NCI-H82 treated with DMSO at 0.1 percent for 48 hours (cell line): ENCODE results near the gene SHISA5.
"Not testable (repeated sequence)": the region's sequence is repeated elsewhere in the genome, so short reads cannot be mapped to it uniquely, and the experiment has no call there.

Experiments used
- DNase-seq: peaks from one replicate; lab custom pipeline; 2025; ENCODE audit not compliant: unreplicated experiment; lab: John Stamatoyannopoulos, UW

SHISA5 gene

DNA sequence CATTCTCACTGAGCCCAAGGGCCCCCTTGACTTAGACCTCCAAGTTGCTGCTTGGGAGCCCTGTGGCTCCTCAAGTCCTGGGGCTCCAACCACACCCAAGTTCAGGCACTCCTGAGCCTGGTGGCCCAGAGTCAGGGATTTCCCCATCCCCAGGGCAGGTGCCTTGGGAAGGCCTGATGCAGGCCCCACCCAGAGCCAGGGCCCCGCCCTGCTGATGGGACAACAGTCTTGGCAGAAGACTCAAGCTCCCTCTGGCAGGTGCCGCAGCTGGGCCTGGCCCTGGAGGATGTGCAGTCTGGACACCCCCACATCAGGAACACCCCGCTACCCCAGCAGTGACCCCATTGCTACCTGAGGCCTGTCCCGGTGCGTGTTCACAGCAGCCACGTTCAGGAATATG, 17.7 kb upstream of the SHISA5 start:
- no peak for DNase-seq

DNA sequence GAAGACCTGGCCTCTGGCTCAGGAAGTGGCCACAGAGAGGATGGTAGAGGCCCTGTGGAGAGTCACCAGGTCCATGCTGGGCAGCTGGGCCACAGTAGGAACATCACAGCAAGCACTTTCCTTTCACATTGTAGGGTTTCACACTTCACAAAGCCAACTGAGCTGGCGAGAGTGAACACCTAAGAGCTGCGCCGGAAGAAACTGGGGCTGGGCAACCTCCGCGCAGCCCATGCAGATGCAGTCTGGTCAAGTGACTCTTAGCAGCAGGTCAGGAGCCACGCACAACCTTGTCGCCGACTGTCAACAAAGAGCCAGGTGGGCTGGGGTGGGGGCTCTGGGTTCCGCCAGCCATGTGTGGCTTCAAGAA, 15.3 kb upstream of the SHISA5 start:
- no peak for DNase-seq

DNA sequence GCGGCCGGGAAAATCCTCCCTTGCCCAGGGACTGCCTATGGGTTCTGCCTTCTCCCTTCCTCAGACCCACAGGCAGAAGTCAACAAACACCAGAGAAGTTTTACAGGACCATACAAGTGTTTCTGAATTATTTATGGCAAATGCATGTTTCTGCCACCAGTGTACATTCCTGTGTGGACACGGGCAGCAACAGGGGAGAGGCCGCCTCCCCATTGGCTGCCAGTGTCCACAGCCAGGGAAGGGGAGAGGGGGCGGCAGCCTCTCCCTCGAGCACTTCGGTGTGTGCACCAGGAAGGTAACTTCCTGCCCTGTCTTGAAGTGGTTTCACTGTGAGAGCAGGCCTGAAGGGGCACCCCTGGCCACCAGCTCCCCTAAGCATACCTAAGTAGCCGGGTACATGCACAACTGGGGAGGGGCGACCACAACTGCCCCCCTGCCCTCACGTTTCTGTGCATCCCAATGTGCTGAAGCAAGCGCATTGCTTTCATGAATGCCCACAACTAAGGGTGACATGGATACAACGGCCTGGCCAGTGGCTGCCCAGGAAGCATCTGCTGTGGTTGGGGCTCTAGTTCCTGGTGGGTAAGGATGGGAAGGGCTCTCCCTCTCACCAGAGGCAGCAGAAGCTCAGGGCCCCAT, 14.8 kb upstream of the SHISA5 start:
- DNase-seq = no peak

DNA sequence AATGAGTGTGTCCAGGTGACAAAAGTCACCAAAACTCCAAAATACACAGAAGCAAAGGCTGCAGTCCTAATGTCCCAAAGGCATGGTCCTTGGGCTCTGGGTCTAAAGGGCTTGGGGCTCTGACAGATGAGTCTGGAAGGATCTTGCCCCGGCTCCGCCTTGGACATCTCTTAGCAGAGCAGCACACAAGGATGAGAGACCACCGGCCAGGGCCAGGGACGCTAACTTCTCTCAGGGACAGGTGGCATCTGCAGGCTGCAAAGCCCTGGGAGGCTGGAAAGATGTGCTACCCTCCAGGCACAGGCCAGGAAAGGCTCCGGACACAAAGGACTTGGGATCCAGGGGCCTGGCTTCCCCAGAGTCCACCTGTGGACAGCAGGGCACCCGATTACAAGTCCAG, 14.1 kb upstream of the SHISA5 start:
- no peak for DNase-seq

DNA sequence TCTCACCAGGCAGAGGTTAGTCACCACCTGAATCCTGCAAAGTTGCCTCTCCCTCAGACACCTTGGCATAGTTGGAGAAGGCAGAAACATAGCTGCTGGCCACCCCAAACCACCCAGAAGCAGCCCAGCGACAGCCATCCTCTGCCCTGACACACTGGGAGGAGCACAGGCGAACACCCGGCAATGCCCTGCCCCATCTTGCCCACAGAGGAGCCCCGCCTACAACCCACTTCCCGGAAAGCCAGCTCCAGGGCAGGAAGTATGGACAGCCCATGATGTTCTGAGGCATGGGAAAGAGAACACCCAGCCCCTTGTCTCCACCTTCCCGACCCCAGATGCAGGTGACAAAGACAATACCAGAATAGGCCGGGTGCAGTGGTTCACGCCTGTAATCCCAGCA, 12.6 kb upstream of the SHISA5 start:
- no peak for DNase-seq

DNA sequence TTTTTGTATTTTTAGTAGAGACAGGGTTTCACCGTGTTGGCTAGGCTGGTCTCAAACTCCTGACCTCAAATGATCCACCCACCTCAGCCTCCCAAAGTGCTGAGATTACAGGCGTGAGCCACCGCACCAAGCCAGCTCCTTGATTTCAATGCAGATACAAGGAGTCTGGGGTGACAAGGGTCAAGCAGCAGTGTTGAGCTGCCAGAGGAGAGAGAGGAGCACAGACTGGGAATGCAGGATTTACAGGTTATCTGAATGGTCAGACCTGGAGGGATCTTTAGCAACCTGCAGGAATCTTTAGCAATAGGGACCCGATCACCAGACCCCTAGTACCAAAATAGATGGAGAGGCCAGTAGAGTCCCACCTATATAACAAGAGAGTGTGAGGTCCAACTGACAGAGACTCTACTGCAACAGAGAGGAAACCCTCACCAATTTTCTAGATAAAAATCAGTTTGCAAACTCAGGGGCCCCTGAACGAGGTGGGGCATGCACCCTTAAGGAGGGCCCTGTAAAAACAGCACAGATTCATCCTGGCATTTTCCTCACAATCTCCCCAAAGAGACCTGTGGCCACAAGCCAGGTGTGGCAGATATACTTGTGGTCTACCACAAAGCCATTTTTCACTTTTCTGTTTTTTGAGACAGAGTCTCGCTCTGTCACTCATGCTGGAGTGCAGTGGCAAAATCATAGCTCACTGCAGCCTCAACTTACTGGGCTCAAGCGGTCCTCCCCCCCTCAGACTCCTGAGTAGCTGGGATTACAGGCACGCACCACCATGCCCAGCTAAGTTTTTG, 10.7 kb upstream of the SHISA5 start:
- DNase-seq = no peak

DNA sequence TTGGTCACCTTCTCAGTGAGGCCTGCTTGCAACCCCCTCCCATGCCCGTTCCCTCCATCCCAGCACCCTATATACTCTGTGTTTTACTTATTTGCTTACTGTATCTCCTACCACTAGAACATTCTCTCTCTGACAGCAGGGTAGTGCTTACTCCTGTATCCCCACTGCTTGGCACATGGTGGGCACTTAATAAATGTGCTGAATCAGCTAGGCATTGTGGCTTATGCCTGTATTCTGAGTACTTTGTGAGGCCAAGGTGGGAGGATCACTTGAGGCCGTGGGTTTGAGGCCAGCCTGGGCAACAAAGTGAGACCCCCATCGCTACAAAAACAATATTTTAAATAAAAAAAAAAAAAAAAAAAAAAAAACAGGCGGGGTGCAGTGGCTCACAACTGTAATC, 7.6 kb upstream of the SHISA5 start:
- no peak for DNase-seq

DNA sequence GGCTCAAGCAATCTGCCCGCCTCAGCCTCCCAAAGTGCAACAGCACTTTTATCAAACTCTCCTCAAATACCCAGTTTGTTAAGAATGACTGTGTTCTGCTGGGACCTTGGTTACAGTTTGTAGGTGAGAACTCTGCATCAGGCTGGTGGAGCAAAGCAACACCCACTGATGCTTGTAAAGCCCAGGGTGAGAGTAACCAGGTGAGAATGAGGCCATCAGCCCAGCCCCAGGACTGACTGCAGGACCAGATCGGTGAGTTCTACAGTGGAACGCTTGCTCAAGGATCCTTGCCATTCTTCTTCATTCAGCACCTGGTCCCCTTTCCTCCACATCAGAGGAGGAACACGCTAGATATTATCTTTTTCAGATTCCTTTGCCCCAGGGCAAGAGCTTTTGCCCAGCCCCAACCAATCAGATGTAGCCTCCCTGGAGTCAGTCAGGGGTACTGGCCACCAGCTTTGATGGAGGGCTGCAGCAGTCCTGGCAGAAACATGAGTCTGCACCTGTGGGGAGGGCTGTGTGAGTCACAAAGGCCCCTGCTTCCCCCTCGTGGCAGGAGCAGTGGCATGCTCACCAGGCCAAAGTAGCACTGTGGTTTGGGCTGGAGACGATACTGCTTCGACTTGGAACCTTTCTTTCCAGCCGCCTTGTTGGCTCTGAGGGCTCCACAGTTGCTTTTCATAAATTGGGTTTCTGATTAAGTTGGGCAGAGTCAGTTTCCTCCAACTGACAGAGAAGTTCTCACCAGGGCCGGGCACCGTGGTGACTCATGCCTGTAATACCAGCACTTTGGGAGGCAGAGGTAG, 3.5 kb upstream of the SHISA5 start:
- no peak for DNase-seq

DNA sequence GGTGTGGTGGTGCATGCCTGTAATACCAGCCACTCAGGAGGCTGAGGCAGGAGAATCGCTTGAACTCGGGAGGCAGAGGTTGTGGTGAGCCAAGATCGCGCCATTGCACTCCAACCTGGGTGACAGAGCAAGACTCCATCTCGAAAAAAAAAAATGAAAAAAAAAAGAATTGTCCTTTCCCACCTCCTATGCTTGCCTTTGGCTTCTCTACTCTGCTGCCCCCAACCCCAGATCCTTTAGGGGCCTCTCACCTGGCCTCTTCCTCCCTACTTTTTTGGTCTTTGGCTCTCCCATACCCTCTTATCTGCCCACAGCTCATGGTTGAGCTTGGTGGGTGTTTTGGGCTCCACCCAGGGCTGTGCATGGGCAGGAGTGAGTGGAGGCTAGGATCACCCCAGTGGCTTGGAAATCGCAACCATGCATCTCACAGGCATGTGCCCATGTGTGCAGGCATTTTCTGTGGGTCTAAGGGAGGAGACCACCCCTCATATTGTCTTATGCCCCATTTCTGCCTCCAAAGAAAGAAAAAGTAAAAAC, 2.1 kb upstream of the SHISA5 start:
- no peak for DNase-seq

DNA sequence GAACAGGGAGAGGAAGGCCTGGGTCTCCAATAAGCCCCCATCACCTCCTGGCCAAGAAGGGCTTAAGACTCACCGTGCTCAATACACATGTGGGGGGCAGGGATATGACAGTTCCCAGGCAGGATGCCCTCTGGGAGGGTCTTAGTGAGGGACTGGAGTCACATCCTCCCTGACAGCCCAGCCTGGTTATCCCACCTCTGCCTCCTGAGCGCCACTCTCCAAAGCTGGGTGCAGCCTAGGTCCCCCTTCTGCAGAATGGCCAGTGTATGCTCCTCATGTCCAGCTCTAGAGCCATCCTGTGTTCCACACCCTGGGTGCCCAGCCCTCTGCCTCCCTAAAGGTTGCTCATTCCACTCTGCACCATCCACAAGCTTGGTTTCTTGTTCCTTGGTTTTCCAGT, 1.2 kb upstream of the SHISA5 start:
- no peak for DNase-seq

DNA sequence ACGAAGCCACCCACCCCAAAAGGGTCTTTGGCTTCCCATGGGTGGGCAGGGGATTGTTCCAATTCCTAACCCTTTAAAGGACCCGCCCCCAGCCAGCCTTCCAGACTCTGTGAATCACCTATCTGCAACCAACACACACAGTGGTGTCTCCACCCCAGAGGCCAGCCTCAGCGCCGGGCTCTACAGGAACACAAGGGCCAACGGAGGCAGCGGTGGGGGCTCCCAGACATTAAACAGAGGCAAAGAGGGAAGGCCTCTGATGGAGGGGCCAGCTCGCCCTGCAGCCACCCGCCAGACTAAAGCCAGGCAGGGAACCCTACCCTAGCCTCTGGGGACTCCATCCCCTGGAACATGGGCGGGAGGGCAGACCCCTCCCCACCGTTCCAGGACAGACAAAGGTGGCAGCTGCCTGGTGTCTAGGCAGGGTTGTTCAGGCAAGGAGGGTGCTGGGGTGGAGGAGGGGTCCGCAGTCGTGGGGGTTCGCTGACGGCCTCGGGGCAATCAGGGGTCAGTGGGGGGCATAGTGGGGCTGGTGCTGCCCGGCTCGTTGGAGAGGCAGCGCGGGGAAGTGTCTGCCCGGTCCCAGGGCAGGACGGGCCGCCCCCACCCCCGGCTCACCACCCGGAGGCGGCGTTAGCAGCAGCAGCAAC, 448 bp downstream of the SHISA5 start:
- no peak for DNase-seq

DNA sequence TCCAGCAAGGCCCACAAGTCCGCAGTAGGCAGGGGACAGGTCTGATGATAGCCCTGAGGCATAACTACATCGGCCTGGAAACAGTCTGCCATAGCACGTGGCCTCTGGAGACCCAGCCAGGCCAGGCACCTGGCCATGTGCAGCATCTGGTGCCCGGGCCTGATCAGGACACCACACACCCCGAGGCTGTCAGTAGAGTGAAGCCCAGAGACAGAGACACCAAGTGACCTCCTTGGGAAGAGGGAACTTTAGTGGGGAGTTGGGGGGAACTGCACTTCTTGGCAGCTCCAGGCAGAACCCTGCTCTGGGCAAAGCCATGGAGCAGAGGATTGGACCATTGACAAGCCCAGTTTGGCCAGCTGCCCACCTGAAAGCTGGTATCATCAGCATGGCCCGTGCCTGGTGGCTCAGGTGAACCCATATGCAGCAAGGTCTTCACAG, 1.2 kb downstream of the SHISA5 start:
- DNase-seq = no peak

DNA sequence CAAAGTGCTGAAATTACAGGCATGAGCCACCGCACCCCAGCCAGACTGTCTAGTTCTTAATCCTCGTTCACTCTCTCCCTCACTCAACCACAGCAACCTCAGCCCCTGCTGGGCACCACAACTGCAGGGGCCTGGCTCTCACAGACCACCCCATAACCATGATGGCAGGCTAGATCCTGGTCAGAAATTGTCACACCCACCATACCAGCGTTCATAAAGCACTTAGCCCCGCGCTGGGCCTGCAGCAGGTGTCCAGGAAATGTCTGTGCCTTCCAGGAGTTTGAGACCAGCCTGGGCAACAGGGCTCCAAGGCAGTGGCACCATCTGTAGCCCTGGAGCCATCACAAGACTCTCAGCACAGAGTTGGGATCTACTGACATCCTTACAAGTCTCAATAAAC, 1.9 kb downstream of the SHISA5 start:
- DNase-seq = no peak

DNA sequence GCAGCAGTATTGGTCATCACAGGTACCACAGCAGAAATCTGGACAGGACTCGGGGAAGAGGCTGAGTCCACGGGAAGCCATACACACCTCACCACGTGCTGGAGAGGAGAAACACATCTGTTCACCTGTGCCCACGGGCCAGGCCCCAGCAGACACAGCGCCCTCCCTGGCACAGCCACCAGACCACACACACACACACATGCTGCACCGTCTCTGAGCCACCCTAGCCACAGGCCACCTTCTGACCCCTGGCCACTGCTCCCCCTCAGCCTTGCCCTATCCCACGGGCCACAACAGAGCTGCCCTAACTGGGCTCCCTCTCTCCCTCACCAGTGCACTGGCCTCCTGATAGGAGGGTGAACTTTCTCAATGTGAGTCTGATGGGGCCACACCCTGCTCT, 2.8 kb downstream of the SHISA5 start:
- DNase-seq = no peak

DNA sequence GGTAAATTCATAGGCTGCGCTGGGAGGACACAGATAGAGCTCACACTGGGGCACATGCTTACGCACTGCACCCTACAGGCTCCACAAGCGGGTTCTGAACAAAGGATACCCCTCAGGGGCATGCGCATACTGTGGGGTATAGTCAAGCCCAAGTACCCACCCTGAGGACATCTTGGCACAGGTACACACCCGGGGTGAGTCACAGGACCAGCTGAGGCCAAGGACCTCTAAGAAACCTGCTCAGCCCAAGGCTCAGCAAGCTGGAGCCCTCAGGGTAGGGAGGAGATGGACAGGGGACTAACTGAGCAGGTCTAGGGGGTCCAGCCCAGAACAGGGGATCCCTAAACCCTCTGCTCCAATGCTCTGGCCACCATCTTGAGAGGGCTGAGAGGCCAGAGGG, 3.3 kb downstream of the SHISA5 start:
- no peak for DNase-seq

DNA sequence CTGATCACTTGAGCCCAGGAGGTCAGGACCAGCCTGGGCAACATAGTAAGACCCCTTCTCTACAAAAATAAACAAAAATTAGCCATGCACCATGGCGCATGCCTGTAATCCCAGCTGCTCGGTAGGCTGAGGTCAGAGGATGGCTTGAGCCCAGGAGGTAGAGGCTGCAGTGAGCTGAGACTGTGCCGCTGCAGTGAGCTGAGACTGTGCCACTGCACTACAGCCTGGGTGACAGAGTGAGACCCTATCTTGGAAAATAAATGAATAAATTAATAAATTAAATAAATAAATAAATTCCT, 10.8 kb downstream of the SHISA5 start:
- DNase-seq = no peak

DNA sequence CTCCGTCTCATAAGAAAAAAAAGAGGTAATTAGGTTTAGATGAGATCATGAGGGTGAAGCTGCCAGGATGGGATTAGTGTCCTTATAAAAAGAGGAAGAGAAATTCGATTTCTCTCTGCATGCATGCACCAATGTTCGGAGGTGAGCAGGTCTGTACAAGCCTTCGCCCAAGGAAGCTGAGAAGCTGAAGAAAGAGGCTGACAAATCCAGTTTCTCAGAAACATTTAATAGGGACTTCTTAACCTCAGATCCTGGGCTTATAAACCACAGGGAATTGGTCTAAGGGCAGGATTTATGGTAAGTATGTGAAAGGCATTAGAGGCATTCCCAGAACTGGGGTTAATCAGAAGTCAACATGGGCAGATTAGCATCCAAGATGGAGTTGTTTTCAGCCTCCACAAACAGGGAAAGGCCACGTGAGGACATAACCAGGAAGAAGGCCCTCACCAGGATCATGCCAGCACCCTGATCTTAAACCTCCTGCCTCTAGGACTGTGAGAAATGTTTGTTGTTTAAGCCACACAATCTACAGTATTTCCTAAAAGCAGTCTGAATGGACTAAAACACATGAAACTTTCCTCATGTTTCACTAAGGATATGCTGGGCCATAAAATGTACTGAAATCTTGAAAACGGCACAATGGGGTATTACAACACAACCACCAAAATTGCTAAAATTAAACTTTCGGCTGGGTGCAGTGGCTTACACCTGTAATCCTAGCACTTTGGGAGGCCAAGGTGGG, 11.3 kb downstream of the SHISA5 start:
- DNase-seq = peak; percentile 90

DNA sequence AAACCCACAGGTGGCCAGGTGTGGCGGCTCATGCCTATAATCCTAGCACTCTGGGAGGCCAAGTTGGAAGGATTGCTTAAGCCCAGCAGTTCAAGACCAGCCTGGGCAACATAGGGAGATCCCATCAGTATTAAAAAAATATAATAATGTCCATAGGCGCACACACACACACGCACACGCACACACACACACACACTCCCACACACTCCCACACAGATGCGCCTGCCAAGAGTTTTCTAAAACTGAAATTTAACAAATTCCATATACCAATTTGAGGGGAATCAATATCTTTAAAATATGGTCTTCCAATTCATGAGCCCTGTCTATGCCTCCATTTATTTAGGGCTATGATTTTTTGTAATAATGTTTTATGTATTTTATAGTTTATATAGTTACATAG, 17.0 kb downstream of the SHISA5 start:
- DNase-seq = no peak

DNA sequence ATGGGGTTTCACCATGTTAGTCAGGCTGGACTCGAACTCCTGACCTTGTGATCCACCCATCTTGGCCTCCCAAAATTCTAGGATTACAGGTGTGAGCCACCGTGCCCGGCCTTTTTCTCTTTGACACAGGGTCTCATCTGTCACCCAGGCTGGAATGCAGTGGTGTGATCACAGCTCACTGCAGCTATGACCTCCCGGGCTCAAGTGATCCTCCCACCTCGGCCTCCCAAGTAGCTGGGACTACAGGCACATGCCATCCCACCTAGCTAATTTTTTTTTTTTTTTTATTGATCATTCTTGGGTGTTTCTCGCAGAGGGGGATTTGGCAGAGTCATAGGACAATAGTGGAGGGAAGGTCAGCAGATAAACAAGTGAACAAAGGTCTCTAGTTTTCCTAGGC, 21.2 kb downstream of the SHISA5 start:
- DNase-seq = not testable (repeated sequence)

DNA sequence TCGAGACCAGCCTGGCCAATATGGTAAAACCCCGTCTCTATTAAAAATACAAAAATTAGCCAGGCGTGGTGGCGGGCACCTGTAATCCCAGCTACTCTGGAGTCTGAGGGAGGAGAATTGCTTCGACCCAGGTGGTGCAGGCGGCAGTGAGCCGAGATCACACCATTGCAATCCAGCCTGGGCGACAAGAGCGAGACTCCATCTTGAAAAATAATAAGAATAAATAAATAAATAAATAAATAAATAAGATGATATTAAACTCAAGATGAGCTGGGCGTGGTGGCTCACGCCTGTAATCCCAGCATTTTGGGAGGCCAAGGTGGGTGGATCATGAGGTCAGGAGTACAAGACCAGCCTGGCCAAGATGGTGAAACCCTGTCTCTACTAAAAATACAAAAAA, 23.1 kb downstream of the SHISA5 start:
- not testable (repeated sequence) for DNase-seq
